Peyer's patch (tissue), 4 donors: ENCODE data around the gene PRXL2A.

Experiments used
- POLR2A ChIP-seq, 2 donors: fragments of 450-650 bp; IDR thresholded peaks; one replicate each; pipeline ENCODE4 v1.5.1; 2017; ENCODE audit warnings: antibody characterized with exemption in 2 of 2, mild to moderate bottlenecking in 2 of 2, moderate library complexity in 2 of 2
- TF ChIP-seq, protein P1 (sequence below), 6 experiments: fragments of 450-650 bp in 4 of 6; fragments of 200-600 bp in 2 of 6; sonication (generic) in 1 of 6; IDR thresholded peaks; one replicate each; pipeline ENCODE4 v1.5.1; 2017 to 2019; ENCODE audit warnings: antibody characterized with exemption in 6 of 6, mild to moderate bottlenecking in 3 of 6, moderate library complexity in 1 of 6

DNA sequence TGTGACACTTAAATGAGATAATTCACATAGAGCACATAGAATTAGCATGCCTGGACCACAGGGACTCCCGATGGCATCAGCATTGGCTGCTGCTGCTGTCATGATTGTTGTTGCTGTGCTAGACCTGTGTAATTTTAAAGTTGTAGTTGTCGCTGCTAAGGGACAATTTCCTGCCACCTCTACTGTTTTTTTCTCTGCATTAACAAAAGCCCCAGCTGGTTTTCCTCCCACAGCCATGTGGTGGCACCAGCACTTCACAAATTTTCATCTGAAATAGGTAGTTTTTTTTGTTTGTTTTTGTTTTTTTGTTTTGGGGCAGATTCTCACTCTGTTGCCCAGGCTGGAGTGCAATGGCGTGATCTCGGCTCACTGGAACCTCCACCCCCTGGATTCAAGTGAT, 25.4 kb upstream of the PRXL2A start:
- TF ChIP-seq, protein P1, sequence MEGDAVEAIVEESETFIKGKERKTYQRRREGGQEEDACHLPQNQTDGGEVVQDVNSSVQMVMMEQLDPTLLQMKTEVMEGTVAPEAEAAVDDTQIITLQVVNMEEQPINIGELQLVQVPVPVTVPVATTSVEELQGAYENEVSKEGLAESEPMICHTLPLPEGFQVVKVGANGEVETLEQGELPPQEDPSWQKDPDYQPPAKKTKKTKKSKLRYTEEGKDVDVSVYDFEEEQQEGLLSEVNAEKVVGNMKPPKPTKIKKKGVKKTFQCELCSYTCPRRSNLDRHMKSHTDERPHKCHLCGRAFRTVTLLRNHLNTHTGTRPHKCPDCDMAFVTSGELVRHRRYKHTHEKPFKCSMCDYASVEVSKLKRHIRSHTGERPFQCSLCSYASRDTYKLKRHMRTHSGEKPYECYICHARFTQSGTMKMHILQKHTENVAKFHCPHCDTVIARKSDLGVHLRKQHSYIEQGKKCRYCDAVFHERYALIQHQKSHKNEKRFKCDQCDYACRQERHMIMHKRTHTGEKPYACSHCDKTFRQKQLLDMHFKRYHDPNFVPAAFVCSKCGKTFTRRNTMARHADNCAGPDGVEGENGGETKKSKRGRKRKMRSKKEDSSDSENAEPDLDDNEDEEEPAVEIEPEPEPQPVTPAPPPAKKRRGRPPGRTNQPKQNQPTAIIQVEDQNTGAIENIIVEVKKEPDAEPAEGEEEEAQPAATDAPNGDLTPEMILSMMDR (IDR thresholded peaks at IDR 0.05): peak; percentile 31 to 77 (median 68)
- TF ChIP-seq POLR2A (IDR thresholded peaks at IDR 0.05): no peak
